DOHH2 (cell line): Measurements from ENCODE around the gene OR10G7.

ENCODE experiments used
- CTCF ChIP-seq: fragments of 200-600 bp; sonication (generic); IDR thresholded peaks from one replicate; pipeline ENCODE4 v1.5.1; 2014; ENCODE audit warnings: antibody characterized with exemption, mild to moderate bottlenecking, low read depth, low read length; ENCODE audit not compliant: poor library complexity, severe bottlenecking
- EZH2phosphoT487 ChIP-seq: fragments of 200-600 bp; sonication (generic); IDR thresholded peaks from 2 replicates; pipeline ENCODE4 v1.6.1; 2017; ENCODE audit warnings: borderline replicate concordance, mild to moderate bottlenecking, antibody characterized with exemption, low read length, moderate library complexity, mixed read lengths

DNA sequence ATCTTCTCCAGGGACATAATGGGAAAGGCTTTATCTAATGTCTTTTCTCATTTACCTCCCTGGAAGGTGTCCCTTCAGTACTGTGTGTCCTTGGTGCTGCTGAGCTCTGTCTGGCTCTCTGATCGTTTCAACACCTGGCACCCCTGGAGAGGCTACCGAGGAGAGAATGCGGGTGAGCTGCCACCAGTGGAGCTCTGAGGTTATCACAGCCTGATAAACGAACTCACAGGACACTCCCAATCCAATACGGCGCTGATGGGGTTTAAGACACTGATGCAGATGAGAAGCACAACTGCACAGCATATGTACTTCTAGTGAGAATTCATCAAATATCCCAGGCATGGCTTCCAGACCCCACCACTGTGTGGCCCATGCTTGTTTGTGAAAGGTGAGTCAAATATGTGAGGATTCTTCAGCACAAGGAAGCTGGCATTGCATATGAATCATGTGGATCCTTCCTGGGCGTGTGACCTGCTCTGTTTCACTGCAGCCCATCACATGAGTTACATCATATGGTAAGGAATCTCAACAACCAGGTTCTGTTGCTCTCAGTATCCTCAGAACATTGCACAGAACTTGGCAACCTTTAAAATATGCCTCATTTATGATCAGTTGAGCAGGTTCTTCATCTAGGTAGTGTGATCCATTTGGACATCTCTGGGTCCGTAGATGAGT lies 39.3 kb upstream of the OR10G7 start:
- TF ChIP-seq CTCF (no peak), EZH2phosphoT487 (no peak)
